NCI-H1105 (cell line): Measurements from ENCODE around the gene IGHMBP2.

ENCODE experiments used
- DNase-seq: peaks from one replicate; lab custom pipeline; 2025; lab: John Stamatoyannopoulos, UW

The IGHMBP2 gene

DNA sequence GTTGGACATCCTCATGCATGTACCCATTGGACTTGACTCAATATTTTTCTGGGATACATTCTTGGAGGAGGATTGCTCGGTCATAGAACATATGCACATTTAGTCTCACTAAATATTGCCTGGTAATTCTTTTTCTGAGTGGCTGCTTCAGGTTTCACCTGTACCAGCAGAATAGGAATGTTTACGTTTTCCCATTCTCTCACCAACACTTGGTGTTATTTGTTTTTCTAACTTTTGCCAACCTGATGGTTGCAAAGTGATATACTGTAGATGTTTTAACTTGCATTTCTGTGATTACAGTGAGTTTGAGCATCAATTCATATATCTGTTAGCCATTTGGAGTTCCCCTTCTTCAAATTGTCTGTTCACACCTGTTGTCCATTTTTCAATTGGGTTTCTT lies 78.4 kb downstream of the IGHMBP2 start:
- no peak for DNase-seq

DNA sequence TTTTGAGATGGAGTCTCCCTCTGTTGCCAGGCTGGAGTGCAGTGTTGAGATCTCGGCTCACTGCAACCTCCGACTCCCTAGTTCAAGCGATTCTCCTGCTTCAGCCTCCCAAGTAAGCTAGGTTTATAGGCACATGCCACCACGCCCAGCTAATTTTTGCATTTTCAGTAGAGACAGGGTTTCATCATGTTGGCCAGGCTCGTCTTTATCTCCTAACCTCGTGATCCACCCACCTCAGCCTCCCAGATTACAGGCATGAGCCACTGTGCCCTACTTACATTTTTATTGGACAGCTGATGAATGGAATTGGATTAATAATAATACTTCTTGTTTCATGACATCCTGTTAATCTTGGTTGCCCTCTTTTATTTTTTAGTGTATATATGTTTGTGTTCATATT lies 80.1 kb downstream of the IGHMBP2 start:
- DNase-seq = no peak

GRCh38 chr11:68987211-68987610 lies 83.5 kb downstream of the IGHMBP2 start:
- no peak for DNase-seq

DNA sequence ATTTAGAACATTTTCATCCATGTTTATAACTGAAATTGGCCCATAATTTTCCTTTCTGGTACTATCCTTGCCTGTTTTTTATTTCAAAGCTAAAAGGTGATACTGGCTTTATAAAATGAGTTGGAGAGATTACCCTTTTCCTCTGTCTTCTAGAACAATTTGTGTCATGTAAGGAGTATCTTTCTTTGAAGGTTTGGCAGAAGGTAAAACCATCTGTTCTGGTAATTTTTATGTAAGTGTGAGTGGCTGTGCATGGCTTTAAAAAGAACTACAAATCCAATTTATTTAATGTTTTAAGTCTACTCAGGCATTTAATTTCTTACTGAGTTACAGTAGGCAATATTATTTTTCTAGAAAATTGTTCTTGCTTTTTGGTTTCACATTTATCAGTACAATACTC lies 84.8 kb downstream of the IGHMBP2 start:
- DNase-seq = no peak
